Bronchial epithelial cell (primary cell): ENCODE data around the gene ADGRG7. TPM values are rescaled to one million over a fixed set of nuclear protein-coding genes. Genes with fewer than 3 reads are reported as not detected.

Source experiments
- DNase-seq: peaks from one replicate; pipeline ENCODE4 v3.0.0-alpha.2; 2010; ENCODE audit warnings: low read depth
- FAIRE-seq: peaks from 2 replicates; lab custom pipeline; 2011; peaks lifted over from hg19 to GRCh38; lab: Jason Lieb, UNC
- H3K27me3 ChIP-seq: 2 replicates; pipeline ENCODE4 v1.5.1; 2011; ENCODE audit warnings: low read length; ENCODE audit not compliant: control insufficient read depth, insufficient read depth
- H3K36me3 ChIP-seq: 2 replicates; pipeline ENCODE4 v1.5.1; 2011; ENCODE audit warnings: low read length; ENCODE audit not compliant: control insufficient read depth, insufficient read depth
- H3K4me3 ChIP-seq: 2 replicates; pipeline ENCODE4 v1.5.1; 2011; ENCODE audit warnings: mild to moderate bottlenecking, low read depth, low read length, control low read depth
- CTCF ChIP-seq: IDR thresholded peaks from 2 replicates; pipeline ENCODE4 v1.5.1; 2011; ENCODE audit warnings: mild to moderate bottlenecking, moderate library complexity, low read length, control low read depth, inconsistent platforms; ENCODE audit not compliant: insufficient read depth, severe bottlenecking
- total RNA-seq: library from RNA; depleted of rRNA; stranded (reverse); fragments of >200 nt; gene quantifications from 2 replicates; pipeline ENCODE4 v1.2.1, GENCODE V29; 2014

Gene ADGRG7
- total RNA-seq, 1 donor from 2014 or later = under 0.01 TPM

GRCh38 chr3:100614941-100615340 is 5.5 kb downstream of the ADGRG7 start:
- DNase-seq (no peak), FAIRE-seq (no peak)
- Histone ChIP-seq H3K4me3 (no peak overlapping the region), H3K36me3 (no peaks in the 10 kb centered on the region), H3K27me3 (no peaks in the 10 kb centered on the region)
- TF ChIP-seq CTCF = no peak

- no peaks in the 10 kb centered on the region for H3K36me3 ChIP-seq
- H3K4me3 ChIP-seq = no peak overlapping the region
- no peaks in the 10 kb centered on the region for H3K27me3 ChIP-seq
- DNase-seq (peak; percentile 12), FAIRE-seq (no peak)
- no peak for TF ChIP-seq CTCF
These were observed 6.3 kb downstream of the ADGRG7 start for GRCh38 chr3:100615684-100616083.

GRCh38 chr3:100621251-100621650 is 11.8 kb downstream of the ADGRG7 start:
- no peaks in the 10 kb centered on the region for H3K36me3 ChIP-seq
- H3K27me3 ChIP-seq = no peaks in the 10 kb centered on the region
- no peak for FAIRE-seq
- no peak for TF ChIP-seq CTCF
- no peak overlapping the region for H3K4me3 ChIP-seq
- DNase-seq = no peak

GRCh38 chr3:100627491-100627890 is 18.1 kb downstream of the ADGRG7 start:
- no peaks in the 10 kb centered on the region for H3K36me3 ChIP-seq
- no peak for DNase-seq
- no peak overlapping the region for H3K4me3 ChIP-seq
- FAIRE-seq = no peak
- H3K27me3 ChIP-seq = no peaks in the 10 kb centered on the region
- no peak for TF ChIP-seq CTCF

GRCh38 chr3:100629421-100630127 is 20.2 kb downstream of the ADGRG7 start:
- Histone ChIP-seq H3K4me3 (no peak overlapping the region), H3K27me3 (no peaks in the 10 kb centered on the region), H3K36me3 (no peaks in the 10 kb centered on the region)
- DNase-seq (peak; percentile 67), FAIRE-seq (no peak)
- no peak for TF ChIP-seq CTCF

- TF ChIP-seq CTCF = no peak
- FAIRE-seq (no peak), DNase-seq (peak; percentile 56)
- H3K27me3 ChIP-seq = no peaks in the 10 kb centered on the region
- no peak overlapping the region for H3K4me3 ChIP-seq
- H3K36me3 ChIP-seq = no peaks in the 10 kb centered on the region
These were observed 21.3 kb downstream of the ADGRG7 start for GRCh38 chr3:100630664-100631063.
